GM21526 (cell line): ENCODE results near the gene RING1.

Experiments
- ATAC-seq: cut with Tn5 transposase; IDR thresholded peaks from one replicate; pipeline ENCODE4 v1.9.1; 2021; ENCODE audit warnings: moderate library complexity; ENCODE audit not compliant: unreplicated experiment, low FRiP score

RING1 gene

DNA sequence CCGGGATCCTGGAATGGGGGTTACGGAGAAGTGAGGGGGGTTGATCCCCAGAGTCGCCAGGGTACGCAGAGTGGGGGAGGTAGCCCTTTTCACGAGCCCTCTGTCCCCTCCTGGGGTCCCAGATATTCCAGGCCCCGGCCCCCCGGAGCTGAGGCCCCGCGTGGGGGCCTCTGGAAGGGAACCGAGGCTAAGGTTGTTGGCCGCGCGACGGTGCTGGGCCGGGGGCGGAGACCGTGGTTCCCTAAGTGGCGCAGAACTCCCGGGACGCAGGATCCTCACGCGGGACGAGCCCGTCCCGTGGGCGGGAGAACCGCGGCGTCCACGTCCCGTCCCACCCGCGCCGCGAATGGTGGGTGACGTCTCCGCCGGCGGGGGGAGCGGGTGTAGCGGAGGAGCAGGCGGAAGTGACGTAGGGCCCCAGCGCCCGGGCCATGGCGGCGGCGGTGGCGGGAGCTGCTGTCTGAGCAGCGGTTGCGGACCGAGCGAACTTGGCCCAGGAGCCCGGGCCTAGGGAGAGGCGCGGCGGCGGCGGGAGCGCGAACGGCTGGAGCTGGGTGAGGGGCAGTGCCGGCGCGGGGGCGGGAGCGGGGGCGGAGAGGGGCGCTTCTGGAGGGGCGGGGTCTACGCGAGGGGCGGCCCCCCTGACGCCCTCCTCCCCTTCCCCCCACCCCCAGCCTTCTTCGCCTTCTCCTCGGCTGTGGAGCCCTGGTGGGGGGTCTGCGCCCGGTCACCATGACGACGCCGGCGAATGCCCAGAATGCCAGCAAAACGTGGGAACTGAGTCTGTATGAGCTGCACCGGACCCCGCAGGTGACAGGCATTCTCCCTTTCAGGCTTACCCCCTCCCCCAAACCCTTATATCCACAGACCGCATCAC lies at the start of gene RING1:
TSS of gene RING1 (plus strand) at position 410 of the 877 bp plus-strand sequence. CDS start at position 733, 323 bp downstream.
- peak; percentile 39 for ATAC-seq

DNA sequence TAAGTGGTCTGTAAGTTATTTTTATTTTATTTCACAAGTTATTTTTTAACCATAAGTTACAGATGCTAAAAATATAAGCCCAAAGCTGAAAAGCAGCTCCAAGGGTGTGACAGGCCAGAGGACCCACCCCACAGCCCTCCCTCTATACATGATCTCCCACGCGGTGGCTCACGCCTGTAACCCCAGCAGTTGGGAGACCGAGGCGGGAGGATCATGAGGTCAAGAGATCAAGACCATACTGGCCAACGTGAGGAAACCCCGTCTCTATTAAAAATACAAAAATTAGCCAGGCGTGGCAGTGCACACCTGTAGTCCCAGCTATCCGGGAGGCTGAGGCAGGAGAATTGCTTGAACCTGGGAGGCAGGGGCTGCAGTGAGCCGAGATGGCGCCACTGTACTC lies 48.2 kb upstream of the RING1 start:
- ATAC-seq: no peak

DNA sequence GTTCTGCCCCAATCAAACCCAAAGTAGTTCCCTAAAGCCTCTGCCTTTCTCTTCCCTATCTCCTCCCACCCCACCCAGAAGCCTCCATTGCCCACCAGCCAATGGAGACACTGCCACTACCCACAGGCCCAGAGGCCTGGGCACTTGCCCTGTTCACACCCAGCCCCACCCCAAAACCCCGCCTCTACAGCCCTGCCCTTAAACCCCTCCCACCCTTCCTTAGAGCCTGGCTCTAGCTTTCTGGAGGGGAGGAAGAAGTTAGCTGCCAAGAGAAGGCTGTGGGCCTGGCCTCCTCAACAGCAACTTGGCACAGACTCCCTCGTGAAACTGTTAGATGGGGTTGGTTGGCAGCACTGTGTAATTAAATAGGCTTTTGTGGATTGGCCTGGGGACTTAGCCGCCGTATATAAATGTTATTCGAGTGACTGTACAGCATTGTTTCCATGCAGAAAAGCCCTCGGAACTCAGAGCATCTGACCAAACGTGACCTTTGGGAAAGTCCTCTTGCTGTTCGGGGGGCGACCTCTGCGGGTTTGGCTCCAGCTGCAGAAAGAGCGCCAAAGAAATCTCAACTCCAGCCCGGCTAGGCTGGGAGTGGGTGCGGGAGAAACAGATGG lies 47.5 kb upstream of the RING1 start:
- no peak for ATAC-seq

DNA sequence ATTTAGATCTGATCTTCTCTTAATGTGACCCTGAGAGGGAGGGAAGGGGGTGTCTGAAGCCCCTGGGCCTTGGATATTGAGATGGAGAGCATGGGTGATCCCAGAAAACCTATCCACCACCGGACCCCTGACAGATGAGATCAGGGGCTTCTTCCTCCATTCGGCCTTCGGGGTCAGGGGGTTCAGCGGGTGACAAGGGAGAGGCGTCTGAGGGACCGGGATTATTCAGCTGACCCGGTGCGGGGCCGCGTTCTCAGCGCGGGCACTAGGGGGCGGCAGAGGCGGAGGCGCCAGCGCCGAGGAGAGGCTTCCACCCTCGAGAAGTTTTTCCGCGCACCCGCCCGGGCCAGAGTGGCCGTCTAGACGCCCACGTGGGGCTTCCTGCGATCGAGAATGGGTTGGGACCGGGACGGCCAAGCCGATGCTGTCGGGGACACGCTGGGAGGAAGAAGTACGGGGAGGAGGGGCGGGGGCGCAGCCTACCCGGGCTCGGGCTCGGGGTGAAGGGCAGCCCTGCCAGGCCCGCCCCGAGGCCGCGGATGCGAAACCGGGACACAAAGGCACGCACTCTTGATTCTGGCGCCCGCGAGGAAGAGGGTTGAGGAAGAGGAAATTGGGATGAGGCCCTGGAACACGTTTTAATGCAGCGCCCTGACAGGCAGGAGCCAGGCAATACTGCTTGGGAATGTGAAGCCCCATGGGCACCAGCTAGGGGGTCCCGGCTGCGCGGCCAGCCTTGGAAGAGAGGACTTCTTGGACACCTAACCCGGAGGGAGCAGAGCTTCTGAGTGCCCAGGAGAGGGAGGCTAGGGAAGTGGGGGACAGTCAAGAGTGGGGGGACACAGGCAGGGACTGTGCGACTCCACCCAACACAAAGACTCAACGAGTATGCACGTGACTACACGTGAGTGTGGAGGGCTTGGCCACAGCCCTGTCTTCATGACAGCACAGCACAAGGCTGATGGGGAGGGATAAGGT lies 46.7 kb upstream of the RING1 start:
- ATAC-seq: no peak

DNA sequence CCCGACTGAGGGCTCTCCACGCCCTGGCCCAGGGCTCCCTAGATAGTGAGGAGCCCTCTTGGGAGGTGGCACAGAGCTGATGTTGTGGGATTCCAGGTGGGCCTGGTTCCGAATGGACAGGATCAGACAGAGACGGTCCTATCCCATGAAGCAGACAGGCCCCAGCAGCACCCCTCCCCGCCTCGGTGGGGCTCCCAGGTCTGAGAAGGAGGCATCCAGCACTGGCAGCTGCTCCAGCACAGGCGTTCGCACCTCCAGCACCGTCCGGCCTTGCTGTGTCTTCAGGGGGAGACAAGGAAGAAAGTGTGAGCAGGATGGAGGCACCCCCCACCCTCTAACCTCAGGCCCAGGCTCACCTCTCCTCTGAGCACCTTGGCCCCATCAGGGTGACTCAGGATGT lies 44.8 kb upstream of the RING1 start:
- ATAC-seq: no peak

DNA sequence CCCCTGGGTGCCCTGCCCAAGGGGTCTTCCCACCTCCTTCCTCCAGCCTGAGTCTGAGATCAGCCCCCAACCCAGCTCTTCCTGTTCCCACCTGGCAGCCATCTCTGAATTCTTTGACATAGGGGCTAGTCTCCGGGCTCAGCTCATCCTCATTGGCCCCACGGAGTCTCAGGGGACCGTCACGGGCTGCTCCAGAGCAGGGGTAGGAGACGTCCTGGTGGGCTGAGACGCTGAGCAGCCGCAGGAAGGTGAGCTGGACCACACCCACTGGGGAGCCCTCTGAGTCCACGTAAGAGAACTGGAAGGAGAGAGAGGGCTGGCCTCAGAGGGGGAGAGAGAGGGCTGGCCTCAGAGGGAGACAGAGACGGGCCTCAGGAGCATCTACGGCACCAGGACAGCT lies 44.1 kb upstream of the RING1 start:
- ATAC-seq: no peak

DNA sequence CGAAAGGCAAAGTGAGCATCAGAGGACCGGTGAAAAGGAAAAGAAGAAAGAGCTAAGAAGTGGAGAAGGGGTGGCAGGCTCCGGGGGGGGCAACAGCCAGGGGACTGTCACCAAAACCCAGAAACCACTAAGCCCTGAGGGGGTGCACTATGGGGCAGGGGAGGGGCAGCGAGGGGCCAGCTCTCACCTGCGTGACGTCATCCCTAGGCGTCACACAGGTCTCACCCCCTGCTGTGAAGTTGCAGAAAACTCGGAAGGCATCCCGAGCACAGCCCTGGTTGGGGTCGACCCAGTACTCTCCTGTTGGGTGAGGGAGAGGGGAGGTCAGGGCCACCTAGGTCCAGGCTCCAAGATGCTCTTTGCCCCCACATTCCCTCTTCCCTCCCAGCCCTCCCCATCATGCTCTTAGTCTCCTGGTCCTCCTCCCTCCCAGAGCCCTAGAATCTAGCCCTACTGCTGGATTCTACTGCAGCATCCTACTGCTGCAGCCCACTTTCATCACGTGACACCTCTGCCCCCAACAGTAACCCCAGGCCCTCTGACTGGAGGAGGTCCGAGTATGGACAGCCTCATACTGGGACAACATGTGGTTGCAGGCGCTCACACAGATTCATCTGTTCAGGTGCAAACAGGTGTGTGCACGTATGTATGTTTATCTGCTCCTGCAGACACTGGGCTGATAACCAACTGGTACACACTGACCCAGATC lies 43.5 kb upstream of the RING1 start:
- no peak for ATAC-seq

DNA sequence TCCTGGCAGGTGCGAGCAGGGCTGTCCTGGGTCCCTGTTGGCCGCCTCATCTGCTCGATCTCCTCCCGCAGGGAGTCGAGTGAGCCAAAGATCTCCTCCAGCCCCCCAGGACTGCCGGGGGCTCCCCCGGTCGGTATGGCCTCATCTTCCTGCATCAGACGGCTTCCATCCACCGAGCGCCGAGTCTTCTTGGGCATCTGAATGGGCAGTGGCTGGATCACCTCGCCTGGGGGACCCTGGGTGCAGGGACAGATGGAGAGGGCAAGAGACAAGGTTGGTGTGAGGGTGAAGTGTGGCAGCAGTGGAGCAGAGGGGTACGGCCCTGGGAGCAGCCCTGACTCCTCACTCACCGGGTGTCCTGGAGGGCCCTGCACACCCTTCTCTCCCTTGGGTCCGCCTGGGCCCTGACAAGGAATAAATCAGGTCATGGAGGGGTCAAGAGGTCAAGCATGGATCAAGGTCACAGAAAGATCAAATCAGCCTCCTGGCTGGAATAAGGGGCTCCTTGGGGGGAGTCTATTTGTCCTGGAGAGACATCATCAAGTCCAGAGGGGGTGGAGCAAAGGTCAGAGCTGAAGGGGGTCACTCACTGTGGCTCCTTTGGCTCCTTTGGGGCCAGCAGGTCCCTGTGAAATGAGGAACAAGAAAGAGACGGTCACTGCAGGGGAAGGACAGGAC lies 42.6 kb upstream of the RING1 start:
- no peak for ATAC-seq

DNA sequence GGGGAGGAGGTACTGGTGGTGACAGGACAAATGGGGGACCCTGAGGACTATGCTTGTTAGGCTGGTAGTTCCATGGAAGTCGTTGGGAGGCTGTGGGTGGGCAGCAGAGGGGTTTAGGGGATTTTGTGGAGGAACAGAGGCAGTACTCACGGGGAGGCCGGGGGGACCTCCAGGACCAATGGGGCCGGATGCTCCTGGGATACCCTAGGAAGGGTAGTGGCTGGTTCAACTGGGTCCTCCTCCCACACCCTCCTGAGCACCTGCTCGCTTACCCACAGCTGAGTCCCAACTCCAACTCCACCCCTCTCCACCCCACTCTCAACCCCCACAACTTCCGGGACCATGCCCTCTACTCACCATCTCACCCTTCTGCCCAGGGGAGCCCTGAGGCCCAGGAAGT lies 41.9 kb upstream of the RING1 start:
- no peak for ATAC-seq

DNA sequence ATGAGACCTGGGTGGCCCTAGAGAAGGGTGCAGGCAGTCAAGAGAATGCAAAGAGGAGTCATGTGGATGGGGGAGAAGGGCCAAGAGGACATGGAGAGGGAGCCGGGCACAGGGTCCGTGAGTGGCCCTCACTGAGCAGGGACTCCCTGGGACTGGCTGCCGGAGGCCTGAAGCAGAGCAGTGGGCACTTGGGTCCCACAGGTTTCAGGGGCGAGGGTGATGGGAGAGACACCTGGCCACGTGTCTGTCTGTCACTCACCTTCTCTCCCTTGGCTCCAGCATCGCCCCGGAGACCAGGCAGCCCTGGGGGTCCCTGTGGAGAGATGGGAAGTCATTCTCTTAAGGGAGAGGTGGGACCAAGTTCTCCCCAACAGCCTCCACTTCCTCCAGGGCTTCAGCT lies 41.5 kb upstream of the RING1 start:
- no peak for ATAC-seq

DNA sequence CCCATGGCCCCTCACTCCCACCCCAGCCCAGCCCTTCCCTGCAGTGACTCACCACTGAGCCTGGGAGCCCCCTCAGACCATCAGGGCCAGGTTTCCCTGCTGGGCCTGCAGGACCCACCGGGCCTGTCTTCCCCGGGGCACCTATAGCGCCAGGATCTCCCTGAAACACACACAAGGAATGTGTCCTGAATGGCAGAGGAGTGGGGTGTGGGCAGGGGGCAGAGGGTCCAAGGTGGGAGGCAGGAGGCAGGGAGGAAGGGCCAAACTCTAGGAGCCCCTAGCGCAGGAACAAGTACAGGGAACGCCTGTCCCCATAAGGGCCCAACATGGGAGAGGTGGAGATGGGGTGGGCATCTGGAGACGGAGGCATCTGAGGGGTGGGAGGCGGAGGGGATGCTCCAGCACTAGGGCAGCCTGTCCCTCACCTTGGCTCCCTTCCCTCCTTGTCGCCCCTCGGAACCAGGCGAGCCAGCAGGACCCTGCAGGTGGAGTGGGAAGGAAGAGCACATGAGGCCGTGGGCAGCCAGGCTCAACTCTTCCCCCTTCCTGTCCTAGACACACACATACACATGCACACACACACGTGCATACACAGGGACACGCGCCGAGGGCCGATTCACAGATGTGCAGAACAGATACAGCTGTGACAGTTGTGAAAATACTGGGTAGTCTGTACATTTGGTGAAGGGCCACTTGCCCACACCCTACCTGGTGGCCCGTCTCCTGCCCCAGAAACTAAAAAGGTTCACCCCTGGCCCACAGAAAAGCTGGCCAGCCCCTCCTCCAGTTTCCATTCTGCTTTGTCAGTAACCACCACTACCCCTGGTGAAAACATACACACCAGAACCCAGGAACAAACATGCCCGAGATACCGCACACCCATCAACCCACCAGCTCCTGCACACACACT lies 40.7 kb upstream of the RING1 start:
- ATAC-seq: no peak

DNA sequence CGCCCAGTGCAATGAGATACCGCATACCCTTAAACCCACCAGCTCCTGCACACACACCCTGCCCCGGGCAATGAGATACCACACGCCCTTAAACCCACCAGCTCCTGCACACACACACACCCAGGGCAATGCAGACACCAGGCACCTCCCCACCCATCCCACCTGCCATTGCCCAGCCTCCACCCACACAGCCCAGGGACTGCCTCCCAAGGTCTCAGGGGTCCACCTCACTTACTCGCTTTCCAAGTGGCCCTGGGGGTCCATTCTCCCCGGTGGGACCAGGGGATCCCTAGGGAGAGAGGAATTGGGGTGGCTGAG lies 40.1 kb upstream of the RING1 start:
- no peak for ATAC-seq

DNA sequence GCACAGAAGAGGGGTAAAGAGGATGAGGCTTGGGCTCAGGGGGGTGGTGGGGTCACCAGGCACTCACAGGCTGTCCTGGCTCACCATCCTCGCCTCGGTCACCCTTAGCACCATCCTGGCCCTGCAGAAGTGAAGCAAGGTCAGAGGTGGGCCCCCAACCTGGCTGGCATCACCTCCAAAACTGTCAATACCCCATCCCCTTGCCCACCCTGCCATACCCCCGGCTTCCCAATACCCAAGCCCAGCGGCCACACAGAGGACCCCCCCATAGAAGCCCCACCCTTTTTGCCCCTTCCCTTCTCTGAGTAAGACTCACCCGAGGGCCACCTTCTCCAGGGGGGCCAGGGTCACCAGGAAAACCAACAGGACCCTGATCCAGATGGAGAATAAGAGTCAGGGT lies 39.7 kb upstream of the RING1 start:
- no peak for ATAC-seq

DNA sequence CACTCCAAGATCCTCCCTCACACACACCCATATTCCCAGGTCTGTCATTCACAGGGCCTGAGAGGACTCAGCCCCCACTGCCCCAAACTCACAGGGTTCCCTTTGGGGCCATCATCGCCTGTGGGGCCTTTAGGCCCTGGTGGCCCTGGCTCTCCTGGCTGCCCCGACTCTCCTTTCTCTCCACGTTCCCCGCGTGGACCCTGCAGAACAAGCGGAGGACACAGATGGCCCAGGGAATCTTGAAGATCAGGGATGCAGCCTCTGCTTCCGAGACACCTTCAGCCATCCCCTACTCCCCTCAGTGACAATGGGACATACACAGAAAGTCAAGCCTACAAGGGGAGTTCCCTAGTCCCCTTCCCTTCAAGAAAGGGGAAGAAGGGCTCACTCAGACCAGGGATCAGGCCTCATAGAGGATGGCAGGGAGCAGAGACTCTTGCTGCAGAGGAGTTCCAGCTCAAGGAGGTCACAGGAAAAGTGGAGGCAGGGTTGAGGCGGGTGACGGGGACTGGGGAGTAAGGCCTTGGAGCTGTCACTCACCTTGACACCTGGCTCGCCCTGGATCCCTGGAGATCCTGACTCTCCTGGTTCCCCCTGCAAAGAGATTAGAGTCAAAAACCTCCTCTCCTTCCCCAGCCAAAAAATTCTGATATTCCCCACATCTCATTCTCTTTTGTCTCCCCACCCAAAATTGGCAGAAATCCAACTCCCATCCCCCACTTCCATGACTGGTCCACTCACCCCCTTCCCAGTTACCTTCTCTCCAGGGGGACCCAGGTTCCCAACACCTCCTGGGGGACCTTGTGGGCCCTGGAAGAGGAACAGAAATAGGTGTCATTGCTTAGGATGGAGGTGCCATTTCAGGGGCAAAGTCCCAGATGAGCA lies 38.8 kb upstream of the RING1 start:
- ATAC-seq: no peak

DNA sequence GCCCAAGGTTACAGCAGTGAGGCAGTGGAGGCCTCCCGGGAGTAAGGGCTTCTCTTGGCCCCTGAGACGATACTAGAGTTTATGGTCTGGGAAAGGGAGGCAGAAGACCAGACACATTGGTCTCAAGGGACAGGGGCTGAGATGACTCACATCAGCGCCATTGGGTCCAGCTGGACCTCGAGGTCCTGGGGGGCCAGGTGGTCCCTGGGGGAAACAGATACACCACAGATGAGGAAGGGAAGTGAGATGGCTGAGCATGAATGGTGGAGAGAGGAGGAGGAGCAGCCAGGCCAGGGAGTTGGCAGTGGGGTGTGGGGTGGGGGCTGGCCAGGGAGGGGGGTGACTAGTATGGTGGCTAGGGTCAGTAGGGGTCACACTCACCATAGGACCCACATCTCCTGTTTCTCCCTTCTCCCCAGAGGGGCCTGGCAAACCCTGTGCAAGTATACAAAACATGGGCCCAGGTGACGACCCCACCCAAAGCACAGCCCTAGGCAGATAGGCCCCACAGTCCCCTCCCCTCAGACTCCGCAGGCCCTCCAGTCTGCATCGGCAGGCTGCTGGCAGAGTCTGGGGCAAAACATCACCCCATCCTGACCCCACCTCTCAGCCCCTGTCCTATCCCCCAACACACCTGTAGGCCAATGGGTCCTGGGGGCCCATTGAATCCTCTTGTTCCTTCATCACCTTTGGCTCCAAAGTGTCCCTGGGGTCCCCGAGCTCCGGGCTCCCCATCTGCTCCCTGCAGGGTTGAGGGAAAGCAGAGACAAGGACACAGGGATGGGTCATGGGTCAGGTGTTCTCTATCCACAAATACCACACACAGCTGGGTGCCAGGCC lies 37.9 kb upstream of the RING1 start:
- ATAC-seq: no peak

DNA sequence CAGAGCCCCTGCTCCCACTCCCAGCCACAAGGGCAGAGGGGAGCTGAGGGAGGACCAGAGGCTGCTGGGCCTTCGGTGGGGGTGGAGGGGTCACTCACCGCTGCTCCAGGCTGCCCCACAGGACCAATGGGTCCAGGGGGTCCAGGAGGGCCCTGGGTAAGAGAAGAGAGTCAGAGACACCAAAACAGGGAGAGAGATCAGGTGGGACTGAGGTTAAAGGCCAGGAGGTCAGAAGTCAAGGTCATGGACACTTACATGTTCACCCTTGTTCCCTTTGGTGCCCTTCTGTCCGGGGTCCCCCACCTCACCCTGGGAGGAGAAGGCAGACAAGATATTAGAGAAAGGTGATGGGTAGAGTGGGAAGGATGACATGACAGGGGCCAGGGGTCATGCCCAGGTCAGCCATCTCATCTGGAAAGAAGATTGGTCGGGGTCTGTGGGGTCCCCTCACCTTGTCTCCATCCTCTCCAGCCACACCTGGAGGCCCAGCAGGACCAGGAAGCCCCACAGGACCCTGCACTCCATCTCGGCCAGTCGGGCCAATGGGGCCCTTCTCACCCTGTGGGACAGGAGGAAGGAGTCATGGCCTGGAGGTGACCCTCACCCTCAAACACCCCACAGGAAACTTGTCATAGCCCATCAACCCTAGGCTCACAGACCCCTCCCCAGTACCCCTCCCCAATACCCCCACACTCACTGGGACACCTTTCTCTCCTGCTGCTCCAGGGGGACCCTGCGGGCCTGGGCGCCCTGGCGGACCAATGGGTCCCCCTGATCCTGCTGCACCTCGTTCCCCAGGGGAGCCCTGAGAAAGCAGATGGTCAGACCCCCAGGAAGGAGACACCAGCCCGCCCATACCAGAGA lies 37.1 kb upstream of the RING1 start:
- no peak for ATAC-seq
